ENCODE measurements around the gene ZBTB21. TPM values are rescaled to one million over a fixed set of nuclear protein-coding genes. Genes with fewer than 3 reads are reported as not detected.

Gene ZBTB21
- total RNA-seq, 4 donors from 2014 or later = 7.0 to 18.4 (median 12.4) TPM

DNA sequence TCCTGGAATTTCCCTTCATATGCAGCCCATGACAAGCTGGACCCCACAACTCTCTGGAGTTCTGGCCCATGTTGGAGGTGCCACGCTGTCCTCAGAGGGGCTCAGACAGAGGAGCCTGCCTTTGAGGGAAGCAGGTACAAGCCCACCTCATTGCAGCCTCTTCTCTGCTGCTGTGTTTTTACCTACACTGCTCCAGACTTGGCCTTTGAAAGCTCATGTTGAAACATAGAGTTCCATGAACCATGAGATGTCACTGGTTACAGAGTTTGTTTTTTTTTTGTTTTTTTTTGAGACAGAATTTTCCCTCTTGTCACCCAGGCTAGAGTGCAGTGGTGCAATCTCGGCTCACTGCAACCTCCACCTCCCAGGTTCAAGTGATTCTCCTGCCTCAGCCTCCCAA, 22.1 kb upstream of the ZBTB21 start:
- TF ChIP-seq, protein P1, sequence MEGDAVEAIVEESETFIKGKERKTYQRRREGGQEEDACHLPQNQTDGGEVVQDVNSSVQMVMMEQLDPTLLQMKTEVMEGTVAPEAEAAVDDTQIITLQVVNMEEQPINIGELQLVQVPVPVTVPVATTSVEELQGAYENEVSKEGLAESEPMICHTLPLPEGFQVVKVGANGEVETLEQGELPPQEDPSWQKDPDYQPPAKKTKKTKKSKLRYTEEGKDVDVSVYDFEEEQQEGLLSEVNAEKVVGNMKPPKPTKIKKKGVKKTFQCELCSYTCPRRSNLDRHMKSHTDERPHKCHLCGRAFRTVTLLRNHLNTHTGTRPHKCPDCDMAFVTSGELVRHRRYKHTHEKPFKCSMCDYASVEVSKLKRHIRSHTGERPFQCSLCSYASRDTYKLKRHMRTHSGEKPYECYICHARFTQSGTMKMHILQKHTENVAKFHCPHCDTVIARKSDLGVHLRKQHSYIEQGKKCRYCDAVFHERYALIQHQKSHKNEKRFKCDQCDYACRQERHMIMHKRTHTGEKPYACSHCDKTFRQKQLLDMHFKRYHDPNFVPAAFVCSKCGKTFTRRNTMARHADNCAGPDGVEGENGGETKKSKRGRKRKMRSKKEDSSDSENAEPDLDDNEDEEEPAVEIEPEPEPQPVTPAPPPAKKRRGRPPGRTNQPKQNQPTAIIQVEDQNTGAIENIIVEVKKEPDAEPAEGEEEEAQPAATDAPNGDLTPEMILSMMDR (IDR thresholded peaks at IDR 0.05; ENCODE audit: low read depth) = no peak

DNA sequence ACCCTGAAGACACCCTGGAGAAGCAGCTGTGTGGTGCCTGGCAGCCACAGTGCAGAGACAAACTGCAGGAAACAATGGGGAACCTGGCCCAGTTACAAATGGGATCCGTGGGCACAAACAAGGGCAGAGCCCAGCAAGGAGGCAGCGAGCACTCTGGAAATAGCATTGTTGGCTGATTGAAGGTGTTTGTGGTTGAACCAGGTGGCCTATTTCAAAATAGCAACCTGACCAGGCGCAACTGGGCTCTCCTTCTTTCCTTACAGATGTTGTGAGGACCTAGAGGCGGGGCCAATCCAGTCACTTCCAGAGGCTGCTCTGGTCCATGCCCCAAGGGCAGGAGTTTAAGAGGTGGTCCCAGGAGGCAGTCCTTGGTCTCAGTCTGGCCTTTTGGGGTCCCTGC, 21.7 kb upstream of the ZBTB21 start:
- TF ChIP-seq, protein P1 (IDR thresholded peaks at IDR 0.05; ENCODE audit: low read depth) = no peak

DNA sequence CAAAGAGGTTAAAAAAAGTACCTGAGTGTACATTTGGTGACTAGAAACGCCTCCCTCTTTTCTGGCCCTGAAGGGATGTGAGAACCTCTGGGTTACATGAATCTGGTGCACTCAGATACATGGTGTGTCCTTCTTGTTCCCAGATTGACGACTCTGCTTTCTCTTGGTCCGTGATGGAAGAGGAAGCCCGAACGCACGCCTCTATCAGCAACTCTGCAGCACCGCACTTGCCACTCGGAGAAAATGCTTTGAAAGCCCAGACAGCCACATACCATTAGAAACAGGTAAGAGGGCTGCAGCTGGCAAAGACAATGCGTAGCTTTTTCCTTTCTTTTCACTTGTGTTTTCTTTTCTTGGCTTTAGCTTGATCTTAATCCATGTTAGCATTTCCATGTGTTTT, 21.1 kb upstream of the ZBTB21 start:
- TF ChIP-seq, protein P1 (IDR thresholded peaks at IDR 0.05; ENCODE audit: low read depth) = no peak

DNA sequence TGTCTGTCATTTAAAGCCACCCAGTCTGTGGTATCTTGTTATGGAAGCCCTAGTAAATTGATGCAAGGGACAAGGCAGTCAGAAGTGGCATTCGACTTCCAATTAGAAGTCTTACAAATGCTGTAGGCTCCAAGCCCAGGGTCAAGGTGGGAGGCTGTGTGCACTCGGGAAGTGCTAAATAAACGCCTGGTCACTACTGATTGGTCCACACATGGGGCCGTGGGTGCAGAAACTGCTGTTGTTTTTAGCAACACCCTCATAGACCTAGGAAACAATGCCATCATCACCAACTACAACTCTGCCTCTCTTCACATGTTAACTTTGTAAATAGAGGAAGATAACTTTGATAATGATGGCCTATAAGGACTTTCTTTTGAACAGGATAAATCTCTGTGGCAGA, 20.2 kb upstream of the ZBTB21 start:
- TF ChIP-seq, protein P1 (IDR thresholded peaks at IDR 0.05; ENCODE audit: low read depth) = no peak

DNA sequence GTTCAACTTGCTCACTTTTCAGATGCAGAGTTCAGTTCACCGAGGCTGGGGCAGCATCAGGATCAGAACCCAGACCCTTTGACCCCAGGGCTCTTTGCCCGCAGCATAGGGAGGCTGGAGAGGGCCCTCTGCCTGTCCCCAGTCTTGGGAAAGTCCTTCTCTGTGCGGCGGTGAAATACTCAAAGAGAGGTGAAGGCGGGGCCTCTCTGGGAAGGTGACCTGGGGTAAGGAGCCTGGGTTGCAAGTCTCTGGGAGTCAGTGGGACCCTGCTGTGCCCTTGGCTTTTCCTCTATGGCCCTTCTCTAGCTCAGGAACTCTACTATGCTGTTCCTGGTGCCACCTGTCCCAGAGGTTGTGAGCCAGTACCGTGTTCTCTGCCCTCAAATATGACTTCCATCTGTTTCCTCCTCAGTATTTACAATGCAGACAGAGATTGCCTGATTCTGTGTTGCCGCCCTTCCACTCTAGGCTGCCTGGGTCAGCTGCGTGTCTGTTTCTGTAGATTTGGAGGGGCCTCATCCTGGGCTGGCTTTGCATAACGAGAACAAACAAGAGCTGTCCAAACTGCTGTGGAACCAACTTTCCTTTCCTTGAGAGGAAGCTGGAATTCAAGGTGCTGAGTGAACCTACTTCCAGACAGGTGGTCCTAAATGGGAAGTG, 18.7 kb upstream of the ZBTB21 start:
- TF ChIP-seq, protein P1 (IDR thresholded peaks at IDR 0.05; ENCODE audit: low read depth) = no peak

DNA sequence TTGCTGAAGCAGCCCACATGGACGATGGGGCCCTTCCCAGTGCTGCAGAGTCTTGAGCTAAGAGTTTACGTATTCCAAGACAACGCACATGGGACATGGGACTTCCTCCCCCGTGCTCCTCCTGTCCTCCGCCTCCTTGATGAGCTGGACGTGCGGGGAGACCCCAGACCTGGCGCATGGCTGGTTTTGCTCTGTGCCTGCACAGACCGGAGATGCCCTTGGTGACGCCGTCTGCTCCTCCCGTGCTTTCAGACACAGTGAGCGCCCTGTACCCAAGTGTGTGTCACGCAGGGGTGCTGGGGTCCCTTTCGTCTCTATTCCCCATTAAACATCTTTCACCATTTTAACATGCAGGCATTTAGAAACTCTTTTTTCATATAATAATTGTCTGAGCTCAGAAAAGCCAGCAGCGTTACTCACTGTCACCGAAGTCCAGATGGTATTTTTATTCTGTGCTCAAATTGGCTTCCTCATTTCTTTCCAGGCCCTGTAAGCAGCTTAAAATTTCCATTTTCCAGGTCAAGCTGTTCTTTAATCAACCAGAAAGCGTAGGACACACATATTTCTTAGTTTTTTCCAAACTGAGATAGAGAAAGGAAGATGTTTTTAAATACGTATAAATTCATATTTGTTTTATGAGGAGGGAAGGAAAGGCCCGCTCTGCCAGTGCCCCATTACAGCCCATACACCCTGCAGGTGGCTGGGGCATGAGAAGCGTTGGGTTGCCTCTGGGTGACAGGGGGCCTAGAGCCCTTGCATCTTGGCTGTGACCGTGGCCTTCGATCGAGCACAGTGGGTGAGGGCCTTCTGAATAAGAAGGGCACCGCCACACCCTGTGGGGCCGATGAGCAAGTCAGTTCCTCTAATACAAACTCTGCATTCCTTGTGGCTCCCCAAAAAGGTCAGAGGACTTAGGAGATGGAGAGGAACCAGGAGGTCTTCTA, 17.9 kb upstream of the ZBTB21 start:
- TF ChIP-seq, protein P1 (IDR thresholded peaks at IDR 0.05; ENCODE audit: low read depth) = no peak

DNA sequence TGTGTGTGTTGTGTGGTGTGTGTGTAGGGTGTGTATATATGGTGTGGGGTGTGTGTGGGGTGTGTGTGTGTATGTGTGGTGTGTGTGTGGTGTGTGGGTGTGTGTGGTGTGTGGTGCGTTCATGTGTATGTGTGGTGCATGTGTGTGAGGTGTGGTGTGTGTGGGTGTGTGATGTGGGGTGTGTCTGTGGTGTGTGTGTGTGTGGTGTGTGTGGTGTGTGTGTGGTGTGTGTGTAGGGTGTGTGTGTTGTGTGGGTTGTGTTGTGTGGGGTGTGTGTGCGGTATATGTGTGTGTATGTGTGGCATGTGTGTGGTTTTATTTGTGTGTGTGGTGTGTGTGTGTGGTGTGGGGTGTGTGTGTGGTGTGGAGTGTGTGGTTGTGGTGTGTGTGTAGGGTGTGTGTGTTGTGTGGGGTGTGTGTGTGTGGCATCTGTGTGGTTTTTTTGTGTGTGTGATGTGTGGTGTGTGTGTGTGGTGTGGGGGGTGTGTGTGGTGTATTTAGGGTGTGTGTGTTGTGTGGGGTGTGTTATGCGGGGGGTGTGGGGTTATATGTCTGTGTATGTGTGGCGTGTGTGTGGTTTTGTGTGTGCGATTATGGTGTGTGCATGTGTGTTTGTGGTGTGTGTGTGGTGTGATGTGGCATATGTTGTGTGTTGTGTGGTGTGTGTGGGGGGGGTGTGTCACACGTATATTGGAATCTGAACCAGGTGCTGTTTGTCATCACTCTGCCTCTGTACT, 17.1 kb upstream of the ZBTB21 start:
- TF ChIP-seq, protein P1 (IDR thresholded peaks at IDR 0.05; ENCODE audit: low read depth) = no peak

All from subcutaneous adipose tissue (tissue), 4 donors.